Natural killer cell (primary cell): Measurements from ENCODE around the gene JOSD1. TPM values are rescaled to one million over a fixed set of nuclear protein-coding genes. Genes with fewer than 3 reads are reported as not detected.

Experiments
- ATAC-seq, 3 donors: fragments of 150-1000 bp in 2 of 3; fragments of 200-7000 bp in 1 of 3; cut with Tn5 transposase; 1 replicate in 1 of 3; 2 replicates in 2 of 3; pipeline ENCODE4 v1.10.0; 2021; ENCODE audit warnings: mild to moderate bottlenecking in 2 of 3, moderate library complexity in 2 of 3
- DNase-seq, 2 donors: peaks; one replicate each; pipeline versions ENCODE4 v3.0.0 to v3.0.0-alpha.2; 2013 to 2021; ENCODE audit warnings: mixed read lengths in 1 of 2
- H3K27ac ChIP-seq: one replicate; pipeline ENCODE4 v1.5.1; 2013; ENCODE audit warnings: mild to moderate bottlenecking, low read length
- H3K27me3 ChIP-seq: one replicate; pipeline ENCODE4 v1.6.1; 2013; ENCODE audit warnings: low read length; ENCODE audit not compliant: control insufficient read depth, insufficient read depth
- H3K36me3 ChIP-seq: one replicate; pipeline ENCODE4 v1.6.1; 2013; ENCODE audit warnings: low read length; ENCODE audit not compliant: control insufficient read depth, insufficient read depth
- H3K4me1 ChIP-seq: one replicate; pipeline ENCODE4 v1.6.1; 2013; ENCODE audit warnings: low read length; ENCODE audit not compliant: control insufficient read depth, insufficient read depth
- H3K4me3 ChIP-seq: one replicate; pipeline ENCODE4 v1.5.1; 2013; ENCODE audit warnings: low read length
- H3K9me3 ChIP-seq: one replicate; pipeline ENCODE4 v1.6.1; 2013; ENCODE audit warnings: low read length; ENCODE audit not compliant: control insufficient read depth, insufficient read depth
- H3K27ac Mint-ChIP-seq, 2 donors: one replicate each; pipeline ENCODE4 v1.8.0; 2022; ENCODE audit warnings: mild to moderate bottlenecking in 2 of 2, mixed read lengths in 2 of 2, moderate library complexity in 1 of 2
- H3K27me3 Mint-ChIP-seq, 2 donors: one replicate each; pipeline ENCODE4 v1.8.0; 2022; ENCODE audit warnings: low read depth in 2 of 2, mixed read lengths in 2 of 2
- H3K36me3 Mint-ChIP-seq: one replicate; pipeline ENCODE4 v1.8.0; 2022; ENCODE audit warnings: mixed read lengths
- H3K4me1 Mint-ChIP-seq, 2 donors: one replicate each; pipeline ENCODE4 v1.8.0; 2022; ENCODE audit warnings: mixed read lengths in 2 of 2
- H3K4me3 Mint-ChIP-seq: one replicate; pipeline ENCODE4 v1.8.0; 2022; ENCODE audit warnings: mild to moderate bottlenecking, moderate library complexity, mixed read lengths
- H3K9me3 Mint-ChIP-seq, 2 donors: one replicate each; pipeline ENCODE4 v1.8.0; 2022; ENCODE audit warnings: mixed read lengths in 2 of 2
- CTCF ChIP-seq: fragments of 200-600 bp; IDR thresholded peaks from one replicate; pipeline ENCODE4 v1.8.0; 2022; ENCODE audit warnings: antibody characterized with exemption
- WGBS: methylation state at CpG from one replicate; pipeline ENCODE4 v1.1.7; 2013; ENCODE audit warnings: missing lambda C conversion rate; ENCODE audit not compliant: insufficient coverage; 5-methylcytosine and 5-hydroxymethylcytosine counted together
- intact Hi-C: fragments of 100-400 bp; cut with micrococcal nuclease; formaldehyde crosslinking; loops from one replicate; pipeline ENCODE4 v1.14.2; 2022
- total RNA-seq, 4 donors: library from RNA; stranded (reverse); fragments of 120-200 nt in 1 of 4; gene quantifications; one replicate each; pipeline versions ENCODE4 v1.2.3 to v1.2.4, GENCODE V29; 2013 to 2022

The JOSD1 gene
- total RNA-seq, 3 donors from 2014 or later (not counting 1 experiment from before 2014, with no cell fraction given), result 123 to 165 (median 128) TPM

- H3K4me3 Mint-ChIP-seq, result peak overlapping the region; percentile 85
- H3K27me3 Mint-ChIP-seq, result no peaks in the 10 kb centered on the region
- no peaks in the 10 kb centered on the region for H3K9me3 Mint-ChIP-seq
- Histone ChIP-seq H3K27me3 (no peaks in the 10 kb centered on the region), H3K9me3 (no peaks in the 10 kb centered on the region), H3K27ac (no peak overlapping the region), H3K36me3 (no peaks in the 10 kb centered on the region), H3K4me3 (no peak overlapping the region), H3K4me1 (peaks cover 35% of the 10 kb centered on the region)
- H3K4me1 Mint-ChIP-seq, result peaks cover 54 to 62% of the 10 kb centered on the region in 2 donors
- TF ChIP-seq CTCF, result no peak
- H3K36me3 Mint-ChIP-seq, result peaks cover 6% of the 10 kb centered on the region
- WGBS, result 95% methylated on average over 13 of the region's 13 CpGs
- intact Hi-C loops, result no loop called here
- peak overlapping the region; percentile 97 for H3K27ac Mint-ChIP-seq
- ATAC-seq, result no peak
- DNase-seq, result no peak
Measured at GRCh38 chr22:38698407-38699094, 2.2 kb downstream of the JOSD1 start.

- Mint-ChIP-seq H3K27ac (peak overlapping the region; percentile 47 to 97), H3K36me3 (peaks cover 6% of the 10 kb centered on the region), H3K4me1 (peaks cover 59 to 68% of the 10 kb centered on the region in 2 donors), H3K9me3 (no peaks in the 10 kb centered on the region), H3K27me3 (no peaks in the 10 kb centered on the region), H3K4me3 (peak overlapping the region; percentile 47)
- WGBS, result 90% methylated on average over 7 of the region's 8 CpGs
- H3K4me1 ChIP-seq, result peaks cover 35% of the 10 kb centered on the region
- no peaks in the 10 kb centered on the region for H3K27me3 ChIP-seq
- TF ChIP-seq CTCF, result no peak
- DNase-seq (peak in 1 of 2 donors; percentile 32), ATAC-seq (no peak)
- no peaks in the 10 kb centered on the region for H3K36me3 ChIP-seq
- no peak overlapping the region for H3K27ac ChIP-seq
- intact Hi-C loops, result no loop called here
- H3K4me3 ChIP-seq, result no peak overlapping the region
- no peaks in the 10 kb centered on the region for H3K9me3 ChIP-seq
Measured at GRCh38 chr22:38697425-38698089, 3.2 kb downstream of the JOSD1 start.

- no peaks in the 10 kb centered on the region for H3K36me3 ChIP-seq
- H3K27ac ChIP-seq, result no peak overlapping the region
- ATAC-seq, result no peak
- H3K4me3 Mint-ChIP-seq, result peak overlapping the region; percentile 47
- no peak overlapping the region for H3K4me3 ChIP-seq
- H3K27me3 ChIP-seq, result no peaks in the 10 kb centered on the region
- H3K4me1 ChIP-seq, result peaks cover 31% of the 10 kb centered on the region
- H3K9me3 ChIP-seq, result no peaks in the 10 kb centered on the region
- intact Hi-C loops, result no loop called here
- DNase-seq, result peak in 1 of 2 donors; percentile 47
- WGBS, result 77% methylated on average over 3 of the region's 3 CpGs
- peak overlapping the region; percentile 47 to 97 for H3K27ac Mint-ChIP-seq
- H3K27me3 Mint-ChIP-seq, result no peaks in the 10 kb centered on the region
- no peaks in the 10 kb centered on the region for H3K9me3 Mint-ChIP-seq
- H3K36me3 Mint-ChIP-seq, result peaks cover 6% of the 10 kb centered on the region
- H3K4me1 Mint-ChIP-seq, result peaks cover 59 to 73% of the 10 kb centered on the region in 2 donors
- TF ChIP-seq CTCF, result no peak
Measured at GRCh38 chr22:38696606-38697424, 3.9 kb downstream of the JOSD1 start.
